Vagina (tissue), 2 donors: Measurements from ENCODE around the gene KRTAP10-4. TPM values are rescaled to one million over a fixed set of nuclear protein-coding genes. Genes with fewer than 3 reads are reported as not detected.
"Not testable (repeated sequence)": the region's sequence is repeated elsewhere in the genome, so short reads cannot be mapped to it uniquely, and the experiment has no call there.

Experiments
- DNase-seq, 2 donors: peaks; one replicate each; pipeline ENCODE4 v3.0.0-alpha.2; 2017; ENCODE audit errors: extremely low spot score in 2 of 2
- H3K27ac ChIP-seq: fragments of 200-600 bp; sonication (generic); one replicate; pipeline ENCODE4 v1.5.1; 2019
- H3K27me3 ChIP-seq: fragments of 200-600 bp; sonication (generic); one replicate; pipeline ENCODE4 v1.5.1; 2019
- H3K36me3 ChIP-seq, 2 donors: fragments of 200-600 bp; sonication (generic); one replicate each; pipeline ENCODE4 v1.5.1; 2017 to 2019
- H3K4me1 ChIP-seq: fragments of 200-600 bp; sonication (generic); one replicate; pipeline ENCODE4 v1.5.1; 2019
- H3K4me3 ChIP-seq, 2 donors: fragments of 200-600 bp; sonication (generic); 1 replicate in 1 of 2; 2 replicates in 1 of 2; pipeline ENCODE4 v1.5.1; 2016 to 2019
- H3K9me3 ChIP-seq: fragments of 200-600 bp; sonication (generic); one replicate; pipeline ENCODE4 v1.5.1; 2019
- POLR2A ChIP-seq, 2 donors: fragments of 450-650 bp; IDR thresholded peaks; one replicate each; pipeline ENCODE4 v1.6.1; 2017; ENCODE audit warnings: antibody characterized with exemption in 2 of 2, mild to moderate bottlenecking in 2 of 2, moderate library complexity in 2 of 2
- POLR2AphosphoS5 ChIP-seq, 2 donors: sonication (generic); formaldehyde crosslinking; IDR thresholded peaks; one replicate each; pipeline ENCODE4 v1.9.0; 2017; ENCODE audit warnings: antibody characterized with exemption in 2 of 2, mild to moderate bottlenecking in 2 of 2, low read depth in 1 of 2; ENCODE audit not compliant: insufficient read depth in 1 of 2
- intact Hi-C: fragments of 100-400 bp; cut with DNase I; formaldehyde crosslinking; loops from one replicate; pipeline ENCODE4 v1.15.1; 2023
- total RNA-seq: library from RNA; depleted of rRNA; stranded (reverse); fragments of >200 nt; gene quantifications from one replicate; pipeline ENCODE4 v1.2.3, GENCODE V29; 2016
- TF ChIP-seq, protein P1 (sequence below), 3 experiments: fragments of 450-650 bp in 2 of 3; fragments of 200-600 bp in 1 of 3; sonication (generic) in 1 of 3; IDR thresholded peaks; one replicate each; pipeline ENCODE4 v1.5.1; 2017 to 2019; ENCODE audit warnings: antibody characterized with exemption in 3 of 3, mild to moderate bottlenecking in 2 of 3, moderate library complexity in 2 of 3

Gene KRTAP10-4
- total RNA-seq, 1 donor from 2014 or later, result not detected

DNA sequence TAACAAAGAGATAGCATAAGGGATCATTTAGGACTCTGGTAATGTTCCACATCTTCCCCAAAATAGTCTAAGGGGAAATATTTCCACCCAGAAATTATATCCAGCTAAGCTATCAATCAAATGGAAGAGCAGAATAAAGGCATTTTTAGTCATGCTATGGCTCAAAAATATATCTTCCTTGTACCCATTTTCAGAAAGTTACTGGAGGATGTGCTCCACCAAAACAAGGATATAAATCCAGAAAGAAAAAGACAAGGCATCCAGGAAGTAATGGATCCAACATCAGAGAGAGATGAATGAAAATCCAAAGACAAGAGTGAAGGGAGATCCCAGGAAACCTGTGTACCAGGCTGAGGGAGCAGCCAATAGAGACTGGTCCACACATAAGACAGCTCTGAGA, 35.7 kb downstream of the KRTAP10-4 start:
- no peaks in the 10 kb centered on the region for H3K27me3 ChIP-seq
- no peak overlapping the region for H3K27ac ChIP-seq
- peaks cover 5% of the 10 kb centered on the region for H3K9me3 ChIP-seq
- intact Hi-C loops, result no loop called here
- no peaks in the 10 kb centered on the region for H3K4me1 ChIP-seq
- no peak overlapping the region for H3K4me3 ChIP-seq
- no peaks in the 10 kb centered on the region for H3K36me3 ChIP-seq
- no peak for DNase-seq
- TF ChIP-seq, protein P1, sequence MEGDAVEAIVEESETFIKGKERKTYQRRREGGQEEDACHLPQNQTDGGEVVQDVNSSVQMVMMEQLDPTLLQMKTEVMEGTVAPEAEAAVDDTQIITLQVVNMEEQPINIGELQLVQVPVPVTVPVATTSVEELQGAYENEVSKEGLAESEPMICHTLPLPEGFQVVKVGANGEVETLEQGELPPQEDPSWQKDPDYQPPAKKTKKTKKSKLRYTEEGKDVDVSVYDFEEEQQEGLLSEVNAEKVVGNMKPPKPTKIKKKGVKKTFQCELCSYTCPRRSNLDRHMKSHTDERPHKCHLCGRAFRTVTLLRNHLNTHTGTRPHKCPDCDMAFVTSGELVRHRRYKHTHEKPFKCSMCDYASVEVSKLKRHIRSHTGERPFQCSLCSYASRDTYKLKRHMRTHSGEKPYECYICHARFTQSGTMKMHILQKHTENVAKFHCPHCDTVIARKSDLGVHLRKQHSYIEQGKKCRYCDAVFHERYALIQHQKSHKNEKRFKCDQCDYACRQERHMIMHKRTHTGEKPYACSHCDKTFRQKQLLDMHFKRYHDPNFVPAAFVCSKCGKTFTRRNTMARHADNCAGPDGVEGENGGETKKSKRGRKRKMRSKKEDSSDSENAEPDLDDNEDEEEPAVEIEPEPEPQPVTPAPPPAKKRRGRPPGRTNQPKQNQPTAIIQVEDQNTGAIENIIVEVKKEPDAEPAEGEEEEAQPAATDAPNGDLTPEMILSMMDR (IDR thresholded peaks at IDR 0.05), result no peak
- no peak for TF ChIP-seq POLR2AphosphoS5 (IDR thresholded peaks at IDR 0.05; ENCODE audit: insufficient read depth in 1 of 2, low read depth in 1 of 2)

DNA sequence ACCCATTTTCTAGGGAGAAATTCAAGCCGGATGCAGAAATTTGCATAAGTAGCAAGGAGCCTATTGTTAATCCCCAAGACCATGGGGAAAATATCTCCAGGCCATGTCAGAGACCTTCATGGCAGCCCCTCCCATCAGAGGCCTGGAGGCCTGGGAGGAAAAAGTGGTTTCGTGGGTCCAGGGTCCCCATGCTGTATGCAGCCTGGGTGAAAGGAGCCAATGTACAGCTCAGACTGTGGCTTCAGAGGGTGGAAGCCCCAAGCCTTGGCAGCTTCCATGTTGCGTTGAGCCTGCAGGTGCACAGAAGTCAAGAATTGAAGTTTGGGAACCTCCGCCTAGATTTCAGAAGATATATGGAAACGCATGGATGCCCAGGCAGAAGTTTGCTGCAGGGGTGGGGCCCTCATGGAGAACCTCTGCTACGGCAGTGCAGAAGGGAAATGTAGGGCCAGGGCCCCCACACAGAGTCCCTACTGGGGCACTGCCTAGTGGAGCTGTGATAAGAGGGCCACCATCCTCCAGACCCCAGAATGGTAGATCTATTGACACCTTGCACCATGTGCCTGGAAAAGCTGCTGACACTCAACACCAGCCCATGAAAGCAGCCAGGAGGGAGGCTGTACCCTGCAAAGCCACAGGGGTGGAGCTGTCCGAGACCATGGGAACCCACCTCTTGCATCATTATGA, 36.8 kb downstream of the KRTAP10-4 start:
- not testable (repeated sequence) for H3K4me1 ChIP-seq, DNase-seq

DNA sequence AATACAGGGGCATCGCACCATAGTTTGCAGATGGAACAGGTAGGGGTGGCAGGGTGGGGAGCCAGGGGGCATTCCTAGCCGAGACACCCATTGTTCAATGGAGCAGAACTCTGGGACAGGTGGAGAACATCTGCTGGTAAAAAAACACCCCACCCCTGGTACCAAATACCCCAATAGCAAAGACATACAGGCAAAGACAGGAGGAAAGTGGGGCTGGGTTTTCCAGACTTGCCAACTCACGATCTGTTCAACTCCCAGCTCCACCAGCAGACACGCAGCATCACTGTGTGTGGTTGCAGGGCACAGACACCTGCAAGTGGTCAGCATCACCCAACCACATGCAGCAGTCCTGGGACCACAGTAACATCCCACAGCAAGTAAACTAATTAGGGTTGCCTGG, 38.0 kb downstream of the KRTAP10-4 start:
- peak in 1 of 2 donors; percentile 58 for DNase-seq
- no peak overlapping the region for H3K27ac ChIP-seq
- H3K4me3 ChIP-seq, result no peak overlapping the region
- H3K36me3 ChIP-seq, result no peaks in the 10 kb centered on the region
- TF ChIP-seq POLR2AphosphoS5 (IDR thresholded peaks at IDR 0.05; ENCODE audit: insufficient read depth in 1 of 2, low read depth in 1 of 2) (no peak), POLR2A (IDR thresholded peaks at IDR 0.05) (no peak)
- TF ChIP-seq, protein P1 (IDR thresholded peaks at IDR 0.05), result no peak
- no peaks in the 10 kb centered on the region for H3K4me1 ChIP-seq
- no peaks in the 10 kb centered on the region for H3K27me3 ChIP-seq
- intact Hi-C loops, result no loop called here
- H3K9me3 ChIP-seq, result peaks cover 5% of the 10 kb centered on the region

More for the DNA sequence above, 36.8 kb downstream of the KRTAP10-4 start:
- H3K36me3 ChIP-seq, H3K9me3 ChIP-seq, intact Hi-C loops, H3K4me3 ChIP-seq, H3K27ac ChIP-seq, H3K27me3 ChIP-seq: not testable (repeated sequence)

- Histone ChIP-seq H3K4me3 (no peak within 1 kb of the TSS), H3K4me1 (no peaks in the 10 kb centered on the region), H3K9me3 (peaks cover 5% of the 10 kb centered on the region), H3K27me3 (no peaks in the 10 kb centered on the region), H3K27ac (no peak within 1 kb of the TSS), H3K36me3 (no peaks in the 10 kb centered on the region)
- DNase-seq, result peak in 1 of 2 donors; percentile 74
- TF ChIP-seq POLR2AphosphoS5 (IDR thresholded peaks at IDR 0.05; ENCODE audit: insufficient read depth in 1 of 2, low read depth in 1 of 2) (no peak), POLR2A (IDR thresholded peaks at IDR 0.05) (no peak)
- TF ChIP-seq, protein P1 (IDR thresholded peaks at IDR 0.05), result no peak
- intact Hi-C loops, result no loop called here
These were observed 38.5 kb downstream of the KRTAP10-4 start, which contains the start of gene KRTAP10-8 for GRCh38 chr21:44612029-44612486. Gene KRTAP10-8, plus strand, starts transcription at chr21:44612079. Its CDS starts 22 bp downstream, at chr21:44612101.

DNA sequence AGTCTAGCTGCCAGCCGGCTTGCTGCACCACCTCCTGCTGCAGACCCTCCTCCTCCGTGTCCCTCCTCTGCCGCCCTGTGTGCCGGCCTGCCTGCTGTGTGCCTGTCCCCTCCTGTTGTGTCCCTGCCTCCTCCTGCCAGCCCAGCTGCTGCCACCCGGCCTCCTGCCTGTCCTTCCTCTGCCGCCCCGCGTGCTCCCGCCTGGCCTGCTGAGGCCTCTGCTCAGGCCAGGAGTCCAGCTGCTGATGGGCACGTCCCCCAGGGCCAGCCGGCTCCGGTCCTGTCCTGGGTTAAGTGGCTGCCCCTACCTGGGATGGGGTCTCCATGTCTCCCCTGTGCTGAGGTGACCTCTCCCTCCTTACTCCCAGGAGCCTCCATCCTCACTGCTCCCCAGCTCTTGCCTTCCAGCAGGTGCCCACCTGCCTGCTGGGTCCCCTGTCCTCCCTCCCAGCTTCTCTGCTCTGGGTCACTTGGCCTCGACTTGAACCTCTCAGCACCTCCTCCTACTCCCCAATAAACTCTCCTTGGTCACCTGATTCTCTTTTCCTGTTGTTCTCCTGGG, 39.2 kb downstream of the KRTAP10-4 start:
- H3K36me3 ChIP-seq, result no peaks in the 10 kb centered on the region
- TF ChIP-seq, protein P1 (IDR thresholded peaks at IDR 0.05), result no peak
- no peak for TF ChIP-seq POLR2A (IDR thresholded peaks at IDR 0.05)
- TF ChIP-seq POLR2AphosphoS5 (IDR thresholded peaks at IDR 0.05; ENCODE audit: insufficient read depth in 1 of 2, low read depth in 1 of 2), result no peak
- peaks cover 5% of the 10 kb centered on the region for H3K9me3 ChIP-seq
- intact Hi-C loops, result no loop called here
- H3K27me3 ChIP-seq, result no peaks in the 10 kb centered on the region
- H3K4me3 ChIP-seq, result no peak overlapping the region
- no peak overlapping the region for H3K27ac ChIP-seq
- no peaks in the 10 kb centered on the region for H3K4me1 ChIP-seq
- DNase-seq, result peak in 1 of 2 donors; percentile 94
